GM11168 (cell line): ENCODE measurements around the gene DROSHA.
"Not testable (repeated sequence)": the region's sequence is repeated elsewhere in the genome, so short reads cannot be mapped to it uniquely, and the experiment has no call there.

Source experiments
- in situ Hi-C: fragments of 300-500 bp; cut with MboI; formaldehyde crosslinking; loops from one replicate; pipeline ENCODE4 v1.12.0; 2022; ENCODE audit warnings: low sequenced_read_pairs; ENCODE audit not compliant: unreplicated experiment

Gene DROSHA

DNA sequence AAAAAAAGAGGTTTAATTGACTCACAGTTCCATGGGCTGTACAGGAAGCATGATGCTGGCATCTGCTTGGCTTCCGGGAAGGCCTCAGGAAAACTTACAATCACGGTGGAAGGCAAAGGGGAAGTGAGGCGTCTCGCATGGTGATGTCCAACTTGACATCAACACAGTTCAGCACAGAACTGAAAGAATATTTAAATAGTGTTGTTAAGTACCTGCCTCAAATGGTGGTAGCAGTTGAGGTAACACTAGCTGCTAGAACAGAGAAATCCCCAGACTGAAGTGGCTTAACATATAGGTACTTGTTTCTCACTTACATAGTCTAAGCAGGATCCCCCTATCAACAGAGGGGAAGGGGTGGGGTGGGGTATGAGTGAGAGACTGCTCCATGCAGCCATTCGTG lies 141.6 kb downstream of the DROSHA start:
- in situ Hi-C loops: no loop called here

DNA sequence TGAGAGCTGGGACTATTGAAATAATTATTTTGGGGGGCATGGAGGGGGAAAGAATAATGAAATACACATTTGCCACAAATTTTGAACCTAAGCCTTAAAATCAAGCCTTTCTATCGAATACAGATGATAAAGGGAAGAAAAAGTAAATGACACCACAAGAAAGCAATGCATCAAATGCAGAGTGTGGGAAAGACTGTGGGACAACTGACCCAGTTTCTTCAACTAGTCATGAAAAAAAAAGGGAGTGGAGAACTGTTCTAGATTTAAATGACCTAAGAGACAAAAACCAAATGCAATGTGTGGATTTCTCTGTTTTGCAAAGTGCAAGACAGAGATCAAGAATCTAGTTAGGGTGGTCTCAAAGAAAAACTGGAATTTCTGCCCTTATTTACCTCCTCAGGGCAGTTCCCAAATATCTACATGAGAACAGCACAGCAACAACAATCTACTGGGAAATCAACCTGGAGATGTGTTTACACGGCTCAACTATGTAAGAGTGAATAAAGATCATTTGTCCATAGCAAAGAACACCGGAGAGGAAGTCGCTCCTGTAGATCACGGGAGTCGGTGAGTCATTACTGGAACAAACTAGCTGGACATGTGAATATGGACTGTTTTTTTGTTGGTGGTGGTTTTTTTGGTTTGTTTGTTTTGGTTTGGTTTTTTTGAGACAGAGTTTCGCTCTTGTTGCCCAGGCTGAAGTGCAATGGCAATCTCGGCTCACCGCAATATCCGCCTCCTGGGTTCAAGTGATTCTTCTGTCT lies 145.9 kb downstream of the DROSHA start:
- in situ Hi-C loops: no loop called here

DNA sequence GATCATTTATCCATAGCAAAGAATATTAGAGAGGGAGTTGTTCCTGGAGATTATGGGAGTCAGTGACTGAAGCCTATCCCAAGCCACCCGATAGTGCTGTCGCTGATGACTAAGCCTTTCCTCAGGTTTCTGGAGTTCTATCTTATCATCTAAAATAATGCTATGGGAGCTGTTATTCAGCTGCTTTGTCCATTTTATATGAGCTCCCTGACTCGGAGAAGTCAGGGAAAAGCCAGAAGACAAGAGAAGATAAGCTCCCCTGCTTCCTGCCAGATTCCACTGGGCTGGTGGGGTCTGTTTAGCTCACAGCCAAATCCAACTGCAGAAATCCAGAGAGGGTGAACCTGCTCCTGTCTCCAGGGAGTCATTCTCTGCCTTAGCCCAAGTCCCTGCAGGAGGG lies 148.2 kb downstream of the DROSHA start:
- in situ Hi-C loops: no loop called here

DNA sequence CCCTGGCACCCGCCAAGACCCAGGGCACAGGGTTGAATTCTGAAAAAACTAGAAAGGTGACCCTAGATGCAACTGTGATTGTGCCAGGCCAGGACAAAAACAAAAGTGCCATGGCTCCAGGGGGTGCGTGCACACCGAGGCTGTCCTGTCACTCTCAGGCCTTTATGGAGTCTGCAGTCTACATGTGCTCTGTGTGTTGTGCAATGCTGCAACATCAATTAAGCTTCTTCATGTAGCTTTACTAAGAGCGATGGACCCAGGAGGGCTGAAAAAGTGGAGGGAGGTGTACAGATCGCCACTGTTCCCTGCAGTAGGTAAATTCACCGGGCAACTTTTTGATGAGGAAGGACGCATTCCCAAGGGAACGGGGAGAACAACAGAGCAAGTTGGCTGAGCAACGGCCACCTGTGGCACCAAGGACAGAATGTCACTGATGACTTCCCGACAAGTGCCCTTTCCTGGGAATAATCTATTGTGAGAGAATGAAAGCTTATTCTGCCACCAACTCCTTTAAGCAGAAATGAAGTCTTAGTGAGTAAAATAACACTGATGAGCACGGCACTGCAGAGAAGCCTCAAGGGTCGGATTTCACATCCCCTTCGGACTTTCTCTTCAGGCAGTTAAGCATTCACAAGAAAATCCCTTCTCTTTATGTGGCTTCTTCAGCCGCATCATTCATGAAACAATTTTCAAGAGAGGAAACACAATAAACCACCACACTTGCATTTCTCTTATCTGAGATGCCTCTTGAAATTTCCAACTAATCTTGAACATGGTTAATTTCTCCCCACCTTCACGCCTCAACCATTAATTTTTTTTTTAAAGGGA lies 149.6 kb downstream of the DROSHA start:
- in situ Hi-C loops: no loop called here

GRCh38 chr5:31381299-31381698 lies 150.6 kb downstream of the DROSHA start:
- in situ Hi-C loops: no loop called here

- in situ Hi-C loops: no loop called here
Measured at GRCh38 chr5:31380049-31380448, 151.8 kb downstream of the DROSHA start.

DNA sequence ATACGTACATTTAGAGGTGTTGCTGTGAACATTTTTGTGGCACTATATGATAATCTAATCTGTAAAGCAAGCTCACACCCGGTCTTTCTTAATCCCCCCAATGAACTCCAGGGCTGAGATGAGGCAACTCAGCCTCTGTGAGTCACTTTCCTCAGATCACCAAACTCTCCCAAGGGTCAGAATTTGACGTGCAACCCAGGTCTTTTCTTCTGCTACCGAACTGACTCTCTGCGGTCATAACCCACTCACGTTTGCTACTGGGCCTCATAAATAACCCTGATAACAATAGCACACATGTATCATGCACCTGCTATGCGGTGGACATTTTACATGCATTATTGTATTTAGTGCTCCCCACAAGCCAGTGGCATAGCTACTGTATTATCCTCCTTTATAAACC lies 153.1 kb downstream of the DROSHA start:
- in situ Hi-C loops: no loop called here

GRCh38 chr5:31378136-31378535 lies 153.8 kb downstream of the DROSHA start:
- in situ Hi-C loops: no loop called here

DNA sequence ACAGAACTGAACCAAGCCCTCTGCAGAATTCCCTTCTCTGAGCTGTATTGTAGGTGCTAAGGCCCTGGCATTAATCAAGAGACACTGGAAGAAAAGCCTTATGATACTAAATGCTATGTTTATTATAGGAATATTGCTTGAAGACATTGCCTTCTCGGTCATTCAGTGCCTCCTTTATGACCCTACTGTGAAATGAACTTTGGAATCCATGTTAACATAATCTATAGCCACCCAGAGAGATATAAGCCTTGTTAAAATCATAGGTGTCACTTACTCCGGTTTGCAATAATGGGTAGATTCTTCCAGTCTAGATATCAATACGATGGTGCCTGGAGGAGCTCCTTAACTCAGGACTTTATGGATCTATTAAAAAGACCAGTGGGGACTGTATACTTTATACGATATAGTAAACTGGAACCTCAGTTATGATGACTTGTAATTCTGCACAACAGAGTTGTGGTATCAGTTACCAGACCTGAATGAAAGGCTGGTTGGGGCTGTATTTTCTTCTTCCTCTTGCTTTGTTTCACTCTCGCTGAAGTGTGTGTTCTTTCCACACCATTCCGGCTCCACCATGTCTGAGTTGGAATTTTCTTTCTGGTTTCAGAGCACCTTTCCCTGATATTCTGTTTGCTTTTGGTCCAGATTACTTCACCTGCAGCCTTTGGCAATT lies 154.5 kb downstream of the DROSHA start:
- in situ Hi-C loops: no loop called here

DNA sequence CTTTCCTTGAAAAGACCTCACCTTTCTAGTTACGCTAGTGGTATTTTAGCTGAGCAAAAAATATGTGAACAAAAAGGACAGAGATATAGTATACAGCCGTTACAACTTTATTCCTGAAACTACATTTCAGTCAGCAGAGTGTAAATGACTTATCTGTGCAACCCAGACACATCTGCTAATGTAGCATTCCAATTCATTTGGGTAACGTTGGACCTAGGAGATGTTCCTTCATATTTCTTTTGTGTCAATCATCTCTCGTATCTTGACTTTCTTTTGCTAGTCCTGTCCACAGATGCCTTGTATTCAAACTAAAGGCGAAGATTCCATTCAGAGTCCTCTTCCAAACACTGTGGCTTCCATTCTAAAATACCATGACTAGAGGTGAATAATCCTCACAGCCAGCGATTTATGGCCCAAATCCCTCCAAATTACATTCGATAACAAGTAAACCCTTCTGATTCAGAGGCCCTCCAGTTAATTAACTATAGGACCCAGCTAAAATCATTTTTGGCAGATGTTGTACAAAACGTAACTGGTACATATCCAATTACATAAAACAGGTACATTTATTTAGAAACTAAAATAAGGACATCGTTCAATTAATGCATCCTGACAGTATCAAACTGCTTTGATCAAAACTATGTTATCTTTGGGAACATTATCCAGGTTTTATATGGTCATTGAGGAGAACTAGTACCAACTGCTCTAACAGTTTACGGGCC lies 155.7 kb downstream of the DROSHA start:
- in situ Hi-C loops: no loop called here

- in situ Hi-C loops: no loop called here
Measured at GRCh38 chr5:31372124-31372523, 159.8 kb downstream of the DROSHA start.

DNA sequence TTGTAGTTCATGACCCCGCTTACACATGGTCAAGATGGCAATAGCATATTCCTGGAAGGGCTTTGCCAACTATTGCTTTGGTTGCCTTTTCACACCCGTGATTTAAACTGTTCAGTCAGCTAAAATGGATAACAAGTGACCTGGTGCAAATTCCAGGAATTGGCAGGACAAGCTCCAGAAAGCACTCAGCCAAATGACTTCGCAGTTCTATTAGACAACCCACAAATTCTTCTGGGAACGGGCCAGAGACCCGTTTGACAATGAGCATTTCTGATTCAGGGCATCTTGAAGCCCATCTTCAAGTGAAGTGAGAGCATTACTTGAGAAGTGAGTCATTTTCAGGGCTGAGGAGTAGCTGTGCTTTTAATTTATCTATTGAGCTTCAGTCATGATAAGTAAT lies 165.0 kb downstream of the DROSHA start:
- in situ Hi-C loops: no loop called here

DNA sequence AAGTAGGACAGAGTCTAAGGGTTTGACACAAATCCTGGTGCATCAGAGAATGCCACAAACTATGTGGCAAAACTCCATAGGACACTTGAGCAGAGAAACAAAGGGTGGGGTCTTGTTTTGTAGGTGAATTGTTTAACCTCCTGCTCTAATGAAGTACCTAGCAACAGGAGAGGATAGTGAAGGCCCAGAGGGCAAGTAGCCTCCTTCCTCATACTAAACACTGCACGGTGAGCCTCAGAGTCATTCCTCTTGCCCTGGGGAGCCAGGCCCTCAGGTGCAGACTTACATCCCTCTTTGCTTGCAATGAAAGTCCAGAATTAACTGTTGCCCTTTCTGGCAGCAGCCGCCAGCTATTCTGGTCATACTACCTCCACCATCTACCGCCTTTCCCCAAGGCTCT lies 166.1 kb downstream of the DROSHA start:
- in situ Hi-C loops: no loop called here

DNA sequence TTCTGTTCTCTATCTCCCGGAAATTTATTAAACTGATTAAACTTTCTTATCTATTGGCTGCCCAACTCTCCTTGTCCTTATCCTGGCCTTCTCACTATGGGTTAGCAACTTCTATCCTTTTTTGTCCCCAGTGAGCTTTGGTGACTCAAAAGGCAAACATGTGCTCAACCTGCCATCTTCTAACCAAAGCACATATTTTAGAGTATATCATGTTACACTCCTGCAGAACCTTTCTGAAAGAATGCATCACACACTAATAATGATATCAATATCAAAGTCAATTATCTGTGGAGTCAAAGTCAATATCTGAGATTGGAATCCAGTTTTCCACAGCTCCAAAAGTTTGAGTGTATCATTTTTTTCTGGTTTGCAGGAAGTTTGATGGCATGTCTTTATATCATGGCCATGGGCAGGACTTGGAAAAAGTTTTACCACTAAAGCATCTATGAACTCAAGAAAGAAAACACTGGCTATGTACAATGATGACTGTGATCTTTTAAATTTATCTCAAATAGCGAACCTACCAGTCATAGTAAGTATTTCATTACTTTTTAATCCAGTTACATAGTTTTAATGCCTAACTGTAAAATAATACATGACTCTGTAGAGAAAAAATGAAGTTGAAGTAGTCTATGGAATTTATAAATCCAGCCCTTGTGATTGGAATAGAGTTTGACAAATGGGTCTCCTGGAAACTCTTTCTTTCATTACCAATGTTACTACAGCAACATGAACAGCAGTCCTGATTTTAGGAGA lies 166.8 kb downstream of the DROSHA start:
- in situ Hi-C loops: no loop called here

DNA sequence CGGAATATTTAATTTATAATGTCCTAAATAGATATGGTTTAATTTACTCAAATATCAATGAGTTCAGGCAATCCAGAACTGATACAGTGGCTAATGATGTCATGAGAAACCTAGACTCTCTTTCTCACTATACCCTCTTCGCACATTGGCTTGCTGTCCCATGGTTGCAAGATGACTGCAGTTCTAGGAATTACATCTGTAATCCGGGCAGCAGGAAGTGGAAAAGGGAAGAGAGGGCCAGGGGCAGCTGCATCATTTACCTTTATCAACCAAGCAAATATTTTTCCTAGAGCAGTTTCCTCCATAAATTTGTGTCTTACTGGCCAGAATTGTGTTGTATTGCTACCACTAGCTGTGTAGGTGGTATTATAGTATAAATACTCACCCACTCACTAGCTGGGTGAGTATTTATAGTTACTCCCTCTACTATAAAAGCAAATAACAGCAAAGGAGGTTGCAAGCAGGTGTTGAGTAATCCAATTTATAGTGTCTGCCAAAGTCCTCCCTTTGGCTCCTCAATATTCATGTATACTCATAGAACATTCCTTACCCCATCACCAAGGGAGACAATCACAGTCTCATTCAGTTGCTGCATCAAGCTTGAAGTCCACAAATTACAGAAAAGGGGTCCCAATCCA lies 168.8 kb downstream of the DROSHA start:
- in situ Hi-C loops: no loop called here

DNA sequence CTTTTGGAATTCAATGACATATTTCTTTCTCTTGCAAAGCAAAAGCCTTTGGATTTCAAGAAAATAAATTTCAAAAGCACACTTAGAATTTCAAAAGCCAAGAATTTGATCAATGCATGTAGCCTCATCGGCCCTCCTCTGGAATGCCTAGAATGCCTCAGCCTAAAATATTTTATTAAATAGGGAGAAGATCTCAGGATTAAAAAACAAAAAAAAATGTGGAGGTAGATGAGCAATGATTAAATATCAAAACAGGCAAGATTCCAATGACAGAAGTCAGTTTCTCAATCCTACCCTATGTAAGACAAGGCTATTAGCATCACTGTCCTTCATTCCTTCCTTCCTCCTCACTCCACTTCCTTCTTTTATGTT lies 169.4 kb downstream of the DROSHA start:
- in situ Hi-C loops: no loop called here

- in situ Hi-C loops: not testable (repeated sequence)
Measured at GRCh38 chr5:31361704-31362528, 170.0 kb downstream of the DROSHA start.

GRCh38 chr5:31361234-31361633 lies 170.7 kb downstream of the DROSHA start:
- in situ Hi-C loops: no loop called here

- in situ Hi-C loops: no loop called here
Measured at GRCh38 chr5:31359839-31360238, 172.1 kb downstream of the DROSHA start.
